Pancreas (tissue), 10 donors: ENCODE measurements around the gene TCERG1L. TPM values are rescaled to one million over a fixed set of nuclear protein-coding genes. Genes with fewer than 3 reads are reported as not detected.
A peak's percentile ranks its signal among the peaks of the same experiment; 100 is the strongest.

ENCODE experiments used
- ATAC-seq, 4 donors: fragments of 200-7000 bp; cut with Tn5 transposase; one replicate each; pipeline versions ENCODE4 v1.8.0 to v1.9.1; 2020; ENCODE audit warnings: mild to moderate bottlenecking in 4 of 4, moderate library complexity in 4 of 4
- DNase-seq, 6 donors: peaks; one replicate each; pipeline ENCODE4 v3.0.0-alpha.2; 2020
- FAIRE-seq: peaks from 2 replicates; lab custom pipeline; 2012; peaks lifted over from hg19 to GRCh38; lab: Jason Lieb, UNC
- H3K27ac ChIP-seq, 4 donors: fragments of 200-600 bp; sonication (generic); 1 replicate in 3 of 4; 2 replicates in 1 of 4; pipeline versions ENCODE4 v1.5.0 to v1.8.0; 2020
- H3K27me3 ChIP-seq, 4 donors: fragments of 200-600 bp; one replicate each; pipeline ENCODE4 v1.8.0; 2021
- H3K36me3 ChIP-seq, 3 donors: fragments of 200-600 bp; sonication (generic) in 1 of 3; one replicate each; pipeline versions ENCODE4 v1.5.0 to v1.8.0; 2020 to 2021
- H3K4me1 ChIP-seq, 3 donors: fragments of 200-600 bp; one replicate each; pipeline ENCODE4 v1.8.0; 2021
- H3K4me3 ChIP-seq, 4 donors: fragments of 200-600 bp; sonication (generic) in 2 of 4; one replicate each; pipeline versions ENCODE4 v1.5.0 to v1.8.0; 2020 to 2021
- H3K9me3 ChIP-seq, 4 donors: fragments of 200-600 bp; one replicate each; pipeline ENCODE4 v1.8.0; 2021
- CTCF ChIP-seq, 4 donors: fragments of 200-600 bp; sonication (generic) in 3 of 4; IDR thresholded peaks; one replicate each; pipeline versions ENCODE4 v1.5.0 to v1.8.0; 2021; ENCODE audit warnings: antibody characterized with exemption in 4 of 4
- WGBS, 2 donors: extraction: QIAGEN DNeasy Blood & Tissue Kit; methylation state at CpG; one replicate each; pipeline ENCODE4 v1.1.7; 2013; 5-methylcytosine and 5-hydroxymethylcytosine counted together
- intact Hi-C, 3 donors: fragments of 100-400 bp; cut with DNase I; formaldehyde crosslinking; loops; one replicate each; pipeline versions ENCODE4 v1.11.1 to v1.14.2; 2022
- polyA plus RNA-seq, 2 donors: library from polyadenylated mRNA; stranded (reverse); fragments of 200-250 nt; gene quantifications; one replicate each; pipeline ENCODE4 v1.2.3, GENCODE V29; 2013
- total RNA-seq, 6 donors: library from RNA; stranded (reverse); fragmentation: NEBNext Ultra II Directional in 4 of 6; extraction: Animal tissue kit (Norgen Biotek cat#: 25700) in 4 of 6; gene quantifications; one replicate each; pipeline versions ENCODE4 v1.2.1 to v1.2.4, GENCODE V29; 2021 to 2023
- donor health status: healthy with polysubstance abuse.
- donor health status: DM: no; HTN: no; CAD: no; lungs with moderate emphysema.
- donor health status: DM: no; HTN: no; CAD: no.
- donor health status: control.
- donor health status: control.
- donor health status: Bipolar disorder and iron deficiency.
- donor health status: DM: yes; HTN: yes; CAD: no.
- donor health status: DM: no; HTN: no; CAD: no.
- donor health status: DM: no; HTN: no; CAD: no.
- donor health status: DM: yes; HTN: yes; CAD: no.

The TCERG1L gene
- total and polyA plus RNA-seq, 8 donors, result 0.09 to 1.9 (median 0.40) TPM

- TF ChIP-seq CTCF (IDR thresholded peaks at IDR 0.05), result no peak
- ATAC-seq (no peak), DNase-seq (no peak), FAIRE-seq (no peak)
- WGBS, 2 donors, result 76 to 83% methylated on average over 21 of the region's 21 CpGs
- no peaks in the 10 kb centered on the region for H3K27me3 ChIP-seq
- no peaks in the 10 kb centered on the region for H3K4me1 ChIP-seq
- H3K4me3 ChIP-seq, result no peak overlapping the region
- H3K27ac ChIP-seq, result no peak overlapping the region
- H3K36me3 ChIP-seq, result no peaks in the 10 kb centered on the region
- intact Hi-C loops, result no loop called here
- no peaks in the 10 kb centered on the region for H3K9me3 ChIP-seq
These were observed 226.2 kb downstream of the TCERG1L start for GRCh38 chr10:131085091-131085860.

- ATAC-seq (no peak), DNase-seq (no peak), FAIRE-seq (no peak)
- no peak overlapping the region for H3K4me3 ChIP-seq
- H3K27ac ChIP-seq, result no peak overlapping the region
- H3K4me1 ChIP-seq, result no peaks in the 10 kb centered on the region
- no peaks in the 10 kb centered on the region for H3K36me3 ChIP-seq
- H3K27me3 ChIP-seq, result no peaks in the 10 kb centered on the region
- intact Hi-C loops, result no loop called here
- 82 to 84% methylated on average over 14 of the region's 14 CpGs for WGBS, 2 donors
- no peak for TF ChIP-seq CTCF (IDR thresholded peaks at IDR 0.05)
- H3K9me3 ChIP-seq, result no peaks in the 10 kb centered on the region
These were observed 226.8 kb downstream of the TCERG1L start for GRCh38 chr10:131084791-131085090.

- no peak overlapping the region for H3K4me3 ChIP-seq
- ATAC-seq (no peak), DNase-seq (no peak), FAIRE-seq (no peak)
- H3K9me3 ChIP-seq, result no peaks in the 10 kb centered on the region
- TF ChIP-seq CTCF (IDR thresholded peaks at IDR 0.05), result no peak
- H3K36me3 ChIP-seq, result no peaks in the 10 kb centered on the region
- intact Hi-C loops, result no loop called here
- H3K4me1 ChIP-seq, result no peaks in the 10 kb centered on the region
- no peak overlapping the region for H3K27ac ChIP-seq
- H3K27me3 ChIP-seq, result no peaks in the 10 kb centered on the region
- WGBS, 2 donors, result 77 to 84% methylated on average over 32 of the region's 32 CpGs
These were observed 227.4 kb downstream of the TCERG1L start for GRCh38 chr10:131083915-131084790.

- no peaks in the 10 kb centered on the region for H3K27me3 ChIP-seq
- H3K27ac ChIP-seq, result no peak overlapping the region
- intact Hi-C loops, result no loop called here
- no peaks in the 10 kb centered on the region for H3K9me3 ChIP-seq
- 7% methylated on average over 16 of the region's 16 CpGs for WGBS, 2 donors
- FAIRE-seq (no peak), ATAC-seq (peak; percentile 35 to 85 (median 68)), DNase-seq (peak in 5 of 6 donors; percentile 20 to 61 (median 37))
- no peak overlapping the region for H3K4me3 ChIP-seq
- TF ChIP-seq CTCF (IDR thresholded peaks at IDR 0.05), result no peak
- no peaks in the 10 kb centered on the region for H3K36me3 ChIP-seq
- H3K4me1 ChIP-seq, result no peaks in the 10 kb centered on the region
These were observed 228.5 kb downstream of the TCERG1L start for GRCh38 chr10:131082991-131083481.
